ENCODE measurements around the gene HHAT.

GRCh38 chr1:210678306-210678705, 349.6 kb downstream of the HHAT start:
- no peak for TF ChIP-seq CTCF (conservative IDR thresholded peaks at IDR 0.05; ENCODE audit: low read length)
- TF ChIP-seq EZH2phosphoT487 (IDR thresholded peaks at IDR 0.05; ENCODE audit: borderline replicate concordance) = no peak

Data from Loucy (cell line).